Skeletal muscle satellite cell (primary cell): Measurements from ENCODE around the gene TCOF1.

Experiments used
- H3K27me3 ChIP-seq: 2 replicates; pipeline ENCODE4 v1.7.0; 2013; ENCODE audit warnings: low read length; ENCODE audit not compliant: control insufficient read depth, insufficient read depth
- H3K36me3 ChIP-seq: 2 replicates; pipeline ENCODE4 v1.7.0; 2013; ENCODE audit warnings: mild to moderate bottlenecking, control low read depth, low read length; ENCODE audit not compliant: insufficient read depth
- H3K4me1 ChIP-seq: 2 replicates; pipeline ENCODE4 v1.7.0; 2013; ENCODE audit warnings: low read length; ENCODE audit not compliant: control insufficient read depth, insufficient read depth
- H3K4me2 ChIP-seq: 2 replicates; pipeline ENCODE4 v1.7.0; 2013; ENCODE audit warnings: mild to moderate bottlenecking, low read length
- H3K4me3 ChIP-seq: 2 replicates; pipeline ENCODE4 v1.7.0; 2013; ENCODE audit warnings: low read length
- H3K9ac ChIP-seq: 2 replicates; pipeline ENCODE4 v1.7.0; 2013; ENCODE audit warnings: mild to moderate bottlenecking, low read depth, low read length, moderate library complexity
- H3K9me3 ChIP-seq: replicated peaks from 2 replicates; pipeline ENCODE4 v1.7.0; 2013; ENCODE audit warnings: mild to moderate bottlenecking, control low read depth, low read length

Gene TCOF1

DNA sequence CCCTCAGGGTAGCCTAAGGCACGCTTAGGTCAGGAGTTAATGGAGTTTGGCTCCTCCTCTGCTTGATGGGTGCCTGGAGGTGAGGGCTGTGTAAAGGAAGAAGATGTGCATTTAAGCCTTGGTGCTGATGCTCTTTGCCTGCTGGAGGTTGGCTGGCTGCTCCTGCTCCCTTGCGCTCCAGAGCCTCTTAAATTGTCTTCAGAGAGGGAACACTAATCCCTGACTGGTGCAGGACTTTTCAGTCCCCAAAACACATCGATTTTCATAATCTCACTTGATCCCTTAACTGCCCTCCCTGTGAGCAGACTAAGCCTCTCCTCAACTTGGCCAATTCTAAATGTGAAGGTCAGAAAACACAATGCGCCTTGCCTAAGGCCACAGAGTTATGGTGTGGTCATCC is 16.2 kb upstream of the TCOF1 start:
- Histone ChIP-seq H3K4me1 (no peaks in the 10 kb centered on the region), H3K9ac (no peak overlapping the region), H3K27me3 (no peaks in the 10 kb centered on the region), H3K4me3 (no peak overlapping the region), H3K9me3 (no peaks in the 10 kb centered on the region), H3K4me2 (no peak overlapping the region), H3K36me3 (no peaks in the 10 kb centered on the region)

DNA sequence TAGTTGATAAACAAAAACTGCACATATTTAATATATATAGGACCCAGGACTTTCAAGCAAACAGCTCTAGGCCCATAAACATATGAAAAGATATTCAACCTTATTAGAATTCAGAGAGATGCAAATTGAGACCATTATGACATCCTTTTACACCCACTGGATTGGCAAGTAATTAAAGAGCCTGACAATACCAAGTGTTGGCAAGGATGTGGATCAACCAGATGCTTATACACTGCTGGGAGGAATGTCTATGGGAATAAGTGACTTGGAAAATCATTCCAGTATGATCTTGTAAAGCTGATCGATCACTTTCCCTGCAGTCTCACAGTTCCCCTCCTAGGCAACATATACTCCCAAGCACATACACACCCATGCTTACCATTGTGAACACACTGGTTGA is 15.5 kb upstream of the TCOF1 start:
- Histone ChIP-seq H3K4me1 (no peaks in the 10 kb centered on the region), H3K36me3 (no peaks in the 10 kb centered on the region), H3K4me2 (no peak overlapping the region), H3K9me3 (no peaks in the 10 kb centered on the region), H3K4me3 (no peak overlapping the region), H3K27me3 (no peaks in the 10 kb centered on the region), H3K9ac (no peak overlapping the region)

DNA sequence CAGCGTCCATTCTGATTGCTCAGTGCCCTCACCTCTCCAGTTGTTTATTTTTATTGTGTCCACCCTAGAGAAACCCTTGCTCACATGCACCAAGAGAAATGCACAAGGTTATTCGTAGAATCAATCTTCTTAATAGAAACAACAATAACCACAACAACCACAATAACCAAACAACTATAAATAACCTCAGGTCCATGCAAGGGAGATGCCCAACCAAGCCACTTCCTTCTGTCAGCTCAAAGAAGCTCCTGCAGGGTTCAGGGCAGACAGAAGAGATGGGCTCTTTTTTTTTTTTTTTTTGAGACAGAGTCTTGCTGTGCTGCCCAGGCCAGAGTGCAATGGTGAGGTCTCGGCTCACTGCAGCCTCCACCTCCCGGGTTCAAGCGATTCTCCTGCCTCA is 14.9 kb upstream of the TCOF1 start:
- no peaks in the 10 kb centered on the region for H3K36me3 ChIP-seq
- H3K9me3 ChIP-seq = no peaks in the 10 kb centered on the region
- H3K9ac ChIP-seq = no peak overlapping the region
- H3K27me3 ChIP-seq = no peaks in the 10 kb centered on the region
- H3K4me3 ChIP-seq = no peak overlapping the region
- H3K4me1 ChIP-seq = no peaks in the 10 kb centered on the region
- no peak overlapping the region for H3K4me2 ChIP-seq

DNA sequence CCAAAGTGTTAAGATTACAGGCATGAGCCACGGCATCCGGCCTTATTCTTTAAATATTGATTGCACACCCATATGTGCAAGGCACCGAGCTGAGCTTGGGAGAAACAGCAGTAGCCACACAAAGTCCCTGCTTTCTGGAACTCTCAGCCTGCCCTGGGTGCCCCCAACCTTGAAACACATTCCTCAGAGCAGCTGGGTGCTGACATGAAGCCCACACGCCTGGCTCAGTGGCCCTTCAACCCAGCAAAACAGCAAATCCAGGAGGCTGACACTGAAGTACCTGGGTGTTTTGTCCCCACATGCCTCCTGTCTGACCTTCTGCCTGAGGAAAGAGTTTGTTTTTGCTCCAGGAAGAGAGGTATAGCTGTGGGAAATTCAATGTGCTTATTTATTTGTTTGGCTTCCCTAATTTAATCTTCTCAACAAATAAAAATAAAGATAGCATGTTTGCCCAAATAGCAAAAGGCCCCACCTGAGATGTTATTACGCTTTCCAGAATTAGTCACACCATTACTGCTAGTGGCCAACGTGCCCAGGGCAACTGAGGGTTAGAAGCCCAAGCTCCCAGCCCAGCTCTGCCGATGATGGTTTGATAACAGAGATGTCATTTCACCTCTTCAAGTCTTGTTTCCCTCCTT is 13.4 kb upstream of the TCOF1 start:
- H3K9me3 ChIP-seq = no peaks in the 10 kb centered on the region
- H3K4me3 ChIP-seq = no peak overlapping the region
- H3K27me3 ChIP-seq = no peaks in the 10 kb centered on the region
- H3K9ac ChIP-seq = no peak overlapping the region
- H3K36me3 ChIP-seq = no peaks in the 10 kb centered on the region
- no peak overlapping the region for H3K4me2 ChIP-seq
- H3K4me1 ChIP-seq = no peaks in the 10 kb centered on the region

DNA sequence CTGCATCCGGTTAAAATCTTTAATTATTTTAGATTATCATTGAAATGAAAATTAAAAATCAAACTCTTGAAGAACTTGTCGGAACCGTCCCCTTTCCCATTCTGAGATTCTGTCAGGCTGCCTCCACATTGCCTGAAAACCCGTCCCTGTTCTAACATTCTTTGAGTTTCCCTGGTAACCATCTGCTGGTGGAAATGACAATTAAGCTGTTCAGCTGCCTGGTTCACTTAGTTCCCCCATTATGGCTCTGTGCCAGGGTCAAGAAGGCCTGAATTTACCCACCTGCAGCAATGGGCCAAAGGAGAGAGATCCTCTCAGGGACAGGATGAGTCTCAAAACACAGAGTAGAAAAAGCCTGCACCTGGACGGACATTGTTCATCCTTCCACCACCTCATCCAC is 11.8 kb upstream of the TCOF1 start:
- no peaks in the 10 kb centered on the region for H3K27me3 ChIP-seq

DNA sequence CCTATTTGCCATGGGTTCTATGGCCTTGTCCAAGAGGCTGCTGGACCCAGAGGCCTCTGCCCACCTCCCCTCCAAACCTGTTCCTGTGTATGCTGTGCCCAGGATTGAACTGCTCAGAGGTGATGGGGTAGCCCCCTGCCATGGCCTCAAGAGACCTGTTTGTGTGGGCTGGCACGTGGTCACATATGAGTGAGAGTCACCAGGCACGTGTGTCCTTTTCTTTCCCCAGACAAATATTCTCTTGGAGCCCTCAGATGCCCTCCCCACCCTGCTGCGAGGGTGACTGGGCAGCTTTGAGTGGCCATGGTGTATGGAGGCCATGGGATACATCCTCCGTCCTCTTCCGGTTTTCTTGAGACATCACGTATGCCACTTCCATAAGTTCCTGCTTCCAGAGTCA is 10.9 kb upstream of the TCOF1 start:
- Histone ChIP-seq H3K9ac (no peak overlapping the region), H3K4me2 (no peak overlapping the region), H3K4me3 (no peak overlapping the region), H3K27me3 (no peaks in the 10 kb centered on the region), H3K36me3 (no peaks in the 10 kb centered on the region), H3K9me3 (no peaks in the 10 kb centered on the region), H3K4me1 (no peaks in the 10 kb centered on the region)

More for the DNA sequence above, 11.8 kb upstream of the TCOF1 start:
- Histone ChIP-seq H3K4me3 (no peak overlapping the region), H3K9me3 (no peaks in the 10 kb centered on the region), H3K9ac (no peak overlapping the region), H3K4me1 (no peaks in the 10 kb centered on the region), H3K36me3 (no peaks in the 10 kb centered on the region), H3K4me2 (no peak overlapping the region)

DNA sequence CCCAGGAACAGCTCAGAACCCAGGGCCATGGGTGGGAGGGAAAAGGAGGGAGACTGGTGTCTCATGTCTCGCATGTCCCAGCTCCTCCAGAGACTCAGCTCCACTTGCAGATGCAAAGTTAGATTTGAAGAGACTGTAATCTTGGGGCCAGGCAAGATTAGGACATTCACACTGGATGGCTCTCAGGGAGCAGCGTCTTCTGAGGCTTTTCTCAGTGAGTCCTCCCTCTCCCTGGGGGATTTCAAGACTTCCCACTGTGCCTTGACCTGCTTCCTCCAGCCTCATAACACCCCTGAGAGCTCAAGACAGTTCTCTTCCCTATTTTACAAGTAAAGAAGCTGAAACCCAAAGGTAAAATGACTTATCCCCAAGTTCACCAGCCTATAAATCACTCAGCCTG is 10.5 kb upstream of the TCOF1 start:
- Histone ChIP-seq H3K9ac (no peak overlapping the region), H3K4me1 (no peaks in the 10 kb centered on the region), H3K9me3 (no peaks in the 10 kb centered on the region), H3K36me3 (no peaks in the 10 kb centered on the region), H3K27me3 (no peaks in the 10 kb centered on the region), H3K4me3 (no peak overlapping the region), H3K4me2 (no peak overlapping the region)

DNA sequence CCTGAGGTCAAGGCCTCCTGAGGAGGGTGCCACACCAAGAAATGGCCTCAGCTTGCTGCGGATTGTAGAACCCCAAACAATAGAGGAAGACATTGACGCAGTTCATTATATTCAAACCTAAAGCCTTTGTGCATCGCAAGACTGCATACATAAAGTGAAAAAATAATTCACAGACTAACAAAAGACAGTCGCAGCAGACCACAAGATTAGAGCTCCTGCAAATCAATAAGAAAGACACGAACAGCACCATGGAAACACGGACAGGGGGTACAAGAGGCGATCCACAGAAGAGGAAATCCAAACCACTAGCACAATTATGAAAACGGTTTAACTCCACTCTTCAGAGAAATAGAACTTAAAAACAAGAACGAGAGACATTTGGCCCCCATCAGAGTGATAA is 10.0 kb upstream of the TCOF1 start:
- H3K9ac ChIP-seq = no peak overlapping the region

DNA sequence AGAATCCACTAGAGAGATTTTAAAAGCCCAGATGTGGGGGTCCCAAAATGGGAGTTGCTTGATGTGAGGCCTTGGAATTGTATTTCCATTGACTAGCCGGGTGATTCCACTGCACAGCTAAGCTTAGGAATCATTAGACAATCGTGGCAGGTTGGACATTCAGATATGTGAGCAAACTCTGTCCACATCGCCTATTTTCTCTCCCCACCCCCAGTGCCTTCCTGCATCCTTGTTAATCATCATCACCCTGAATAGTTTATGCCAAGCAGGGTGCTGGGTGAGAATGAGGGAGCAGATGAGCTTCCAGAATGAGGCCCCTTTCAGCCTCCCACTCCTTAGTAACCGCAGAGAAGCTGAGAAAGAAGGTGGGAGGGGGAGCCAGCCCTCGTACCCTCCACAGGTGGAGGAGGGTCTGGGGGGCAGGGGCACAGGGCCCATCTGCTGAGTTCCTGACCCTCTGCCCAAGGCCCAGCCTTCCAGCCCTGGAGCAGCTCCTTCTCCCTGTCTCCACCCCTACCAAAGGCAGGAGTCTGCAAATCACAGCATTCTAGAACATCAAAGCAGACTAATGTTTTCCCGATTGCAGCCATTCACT is 7.7 kb upstream of the TCOF1 start:
- Histone ChIP-seq H3K9ac (no peak overlapping the region), H3K4me2 (no peak overlapping the region), H3K36me3 (no peaks in the 10 kb centered on the region), H3K9me3 (no peaks in the 10 kb centered on the region), H3K27me3 (no peaks in the 10 kb centered on the region), H3K4me1 (no peaks in the 10 kb centered on the region), H3K4me3 (no peak overlapping the region)

More for the DNA sequence above, 10.0 kb upstream of the TCOF1 start:
- H3K27me3 ChIP-seq = no peaks in the 10 kb centered on the region
- H3K36me3 ChIP-seq = no peaks in the 10 kb centered on the region
- H3K9me3 ChIP-seq = no peaks in the 10 kb centered on the region
- H3K4me3 ChIP-seq = no peak overlapping the region
- H3K4me2 ChIP-seq = no peak overlapping the region
- no peaks in the 10 kb centered on the region for H3K4me1 ChIP-seq

DNA sequence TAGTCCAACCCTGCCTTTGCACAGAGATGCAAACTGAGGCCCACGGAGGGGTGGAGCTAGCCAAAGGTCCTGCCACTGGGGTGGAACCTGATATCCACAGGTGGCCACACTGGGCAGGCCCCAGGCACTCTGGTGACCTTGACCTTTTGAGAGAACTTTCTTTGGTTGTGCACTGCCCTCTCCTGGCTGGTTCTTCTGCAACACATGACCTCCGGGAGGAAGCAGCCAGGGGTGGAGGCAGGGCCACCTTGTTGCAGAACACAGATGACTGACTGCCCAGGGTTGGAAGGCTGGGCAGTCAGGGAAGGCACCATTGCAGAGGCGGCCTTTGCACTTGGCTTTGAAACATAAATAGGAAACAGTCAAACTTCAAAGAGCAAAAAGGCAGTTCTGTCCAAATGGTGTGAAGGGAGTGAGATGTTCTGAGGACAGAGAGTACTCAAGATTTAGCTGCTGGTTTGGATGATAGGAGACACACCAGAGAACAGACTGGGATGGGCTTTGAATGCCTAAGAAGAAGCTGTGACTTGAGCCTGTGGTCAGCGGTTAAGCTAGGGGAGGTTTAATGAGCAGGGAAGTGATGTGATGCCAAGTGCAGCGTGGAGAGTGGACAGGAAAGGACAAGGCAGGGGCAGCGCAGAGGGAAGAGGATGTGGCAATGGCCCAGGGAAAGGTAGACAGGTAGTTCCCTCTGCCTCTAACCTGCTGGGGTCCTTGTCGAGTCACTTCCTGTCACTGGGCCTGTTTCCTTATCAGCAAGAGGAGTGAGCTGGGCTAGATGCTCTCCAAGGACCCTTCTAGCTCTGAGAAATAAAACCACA is 6.8 kb upstream of the TCOF1 start:
- no peaks in the 10 kb centered on the region for H3K36me3 ChIP-seq
- no peaks in the 10 kb centered on the region for H3K4me1 ChIP-seq
- H3K9ac ChIP-seq = no peak overlapping the region
- no peak overlapping the region for H3K4me2 ChIP-seq
- H3K27me3 ChIP-seq = no peaks in the 10 kb centered on the region
- no peak overlapping the region for H3K4me3 ChIP-seq
- H3K9me3 ChIP-seq = no peaks in the 10 kb centered on the region

DNA sequence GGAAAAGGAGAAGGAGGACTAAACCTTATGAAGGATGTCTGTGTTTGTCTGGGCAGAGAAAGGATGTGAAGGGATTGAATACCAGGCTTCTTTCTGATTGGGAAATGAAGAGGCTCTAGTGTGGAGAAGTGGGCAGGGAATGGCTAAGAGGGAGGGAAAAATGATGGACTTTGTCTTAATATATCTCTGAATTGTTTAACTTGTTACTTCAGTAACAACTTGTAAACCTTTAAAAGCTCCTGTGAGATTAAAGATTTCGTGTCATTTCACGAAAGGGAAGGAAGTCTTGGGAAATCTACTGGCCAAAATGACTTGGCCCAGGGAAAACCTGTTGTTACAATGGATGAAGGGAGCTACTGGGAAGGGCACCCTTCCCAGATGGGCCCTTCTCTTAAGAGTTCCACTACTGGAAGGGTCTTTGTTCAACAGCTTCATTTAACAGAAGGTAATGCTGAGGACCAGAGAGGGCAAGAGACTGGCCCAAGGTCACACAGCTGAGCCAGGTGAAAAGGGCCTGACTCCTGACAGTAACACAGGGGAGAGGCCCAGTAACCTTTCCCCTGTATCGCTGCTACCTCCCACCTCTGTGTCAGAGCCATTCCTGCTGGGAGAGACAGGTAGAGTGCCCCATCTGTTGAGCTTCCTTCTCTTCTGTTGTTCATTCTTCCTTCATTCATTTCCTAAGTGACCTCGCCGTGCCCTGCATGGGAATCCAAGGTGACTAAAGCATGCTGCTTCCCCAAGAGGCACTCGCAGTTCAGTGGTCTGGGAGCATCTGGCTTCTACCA is 5.1 kb upstream of the TCOF1 start:
- H3K27me3 ChIP-seq = no peaks in the 10 kb centered on the region
- H3K4me2 ChIP-seq = no peak overlapping the region
- no peaks in the 10 kb centered on the region for H3K9me3 ChIP-seq
- peaks cover 3% of the 10 kb centered on the region for H3K4me1 ChIP-seq
- no peak overlapping the region for H3K4me3 ChIP-seq
- no peak overlapping the region for H3K9ac ChIP-seq
- H3K36me3 ChIP-seq = no peaks in the 10 kb centered on the region
